ENCODE data around the gene MAPK10. TPM values are rescaled to one million over a fixed set of nuclear protein-coding genes. Genes with fewer than 3 reads are reported as not detected.

MAPK10 gene
- total RNA-seq, 2 experiments from 2014 or later = 0.28 to 0.36 TPM

DNA sequence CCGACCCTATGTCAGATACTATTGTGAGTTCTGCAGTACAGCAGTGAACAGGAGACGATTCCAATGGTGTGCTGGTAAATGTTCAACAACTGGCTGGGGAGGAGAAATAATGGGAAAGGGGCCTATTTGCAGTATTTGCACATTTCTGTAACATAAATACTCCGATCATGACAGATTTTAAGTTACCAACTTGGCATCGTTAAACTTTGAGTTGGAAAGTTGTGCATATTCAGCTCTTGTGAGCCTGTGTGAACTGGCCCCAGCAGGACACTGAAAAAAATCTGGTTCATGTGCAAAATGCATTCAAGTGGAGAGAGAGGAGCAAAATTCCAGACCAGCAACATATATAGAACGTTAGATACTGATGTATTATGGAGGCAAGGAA is 175.0 kb downstream of the MAPK10 start:
- H3K9me3 ChIP-seq (ENCODE audit: control insufficient read depth in 1 of 2, insufficient read depth in 1 of 2, low read length in 2 of 2) = no peaks in the 10 kb centered on the region
- TF ChIP-seq, protein P1, sequence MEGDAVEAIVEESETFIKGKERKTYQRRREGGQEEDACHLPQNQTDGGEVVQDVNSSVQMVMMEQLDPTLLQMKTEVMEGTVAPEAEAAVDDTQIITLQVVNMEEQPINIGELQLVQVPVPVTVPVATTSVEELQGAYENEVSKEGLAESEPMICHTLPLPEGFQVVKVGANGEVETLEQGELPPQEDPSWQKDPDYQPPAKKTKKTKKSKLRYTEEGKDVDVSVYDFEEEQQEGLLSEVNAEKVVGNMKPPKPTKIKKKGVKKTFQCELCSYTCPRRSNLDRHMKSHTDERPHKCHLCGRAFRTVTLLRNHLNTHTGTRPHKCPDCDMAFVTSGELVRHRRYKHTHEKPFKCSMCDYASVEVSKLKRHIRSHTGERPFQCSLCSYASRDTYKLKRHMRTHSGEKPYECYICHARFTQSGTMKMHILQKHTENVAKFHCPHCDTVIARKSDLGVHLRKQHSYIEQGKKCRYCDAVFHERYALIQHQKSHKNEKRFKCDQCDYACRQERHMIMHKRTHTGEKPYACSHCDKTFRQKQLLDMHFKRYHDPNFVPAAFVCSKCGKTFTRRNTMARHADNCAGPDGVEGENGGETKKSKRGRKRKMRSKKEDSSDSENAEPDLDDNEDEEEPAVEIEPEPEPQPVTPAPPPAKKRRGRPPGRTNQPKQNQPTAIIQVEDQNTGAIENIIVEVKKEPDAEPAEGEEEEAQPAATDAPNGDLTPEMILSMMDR (IDR thresholded peaks at IDR 0.05) = no peak
- Mint-ChIP-seq H3K4me1 (ENCODE audit: low read depth) (no peaks in the 10 kb centered on the region), H3K9me3 (peaks cover 5% of the 10 kb centered on the region), H3K27me3 (no peaks in the 10 kb centered on the region), H3K36me3 (ENCODE audit: low read depth) (no peaks in the 10 kb centered on the region), H3K27ac (no peak overlapping the region), H3K4me3 (no peak overlapping the region)
- ATAC-seq (ENCODE audit: poor library complexity) (no peak), DNase-seq (no peak)
- H3K4me3 ChIP-seq (ENCODE audit: low read length) = no peak overlapping the region
- POLR2A ChIA-PET = no interaction called here
- intact Hi-C loops (cut with DNase I, micrococcal nuclease) = no loop called here
- H3K27me3 ChIP-seq (ENCODE audit: control insufficient read depth in 1 of 2, insufficient read depth in 2 of 2, low read length in 2 of 2) = no peaks in the 10 kb centered on the region
- no peak overlapping the region for H3K27ac ChIP-seq (ENCODE audit: low read depth in 1 of 2, low read length in 2 of 2)
- H3K36me3 ChIP-seq (ENCODE audit: insufficient read depth, low read length) = no peaks in the 10 kb centered on the region
- no peaks in the 10 kb centered on the region for H3K4me1 ChIP-seq (ENCODE audit: insufficient read depth, low read length)
- CTCF ChIA-PET = no interaction called here

DNA sequence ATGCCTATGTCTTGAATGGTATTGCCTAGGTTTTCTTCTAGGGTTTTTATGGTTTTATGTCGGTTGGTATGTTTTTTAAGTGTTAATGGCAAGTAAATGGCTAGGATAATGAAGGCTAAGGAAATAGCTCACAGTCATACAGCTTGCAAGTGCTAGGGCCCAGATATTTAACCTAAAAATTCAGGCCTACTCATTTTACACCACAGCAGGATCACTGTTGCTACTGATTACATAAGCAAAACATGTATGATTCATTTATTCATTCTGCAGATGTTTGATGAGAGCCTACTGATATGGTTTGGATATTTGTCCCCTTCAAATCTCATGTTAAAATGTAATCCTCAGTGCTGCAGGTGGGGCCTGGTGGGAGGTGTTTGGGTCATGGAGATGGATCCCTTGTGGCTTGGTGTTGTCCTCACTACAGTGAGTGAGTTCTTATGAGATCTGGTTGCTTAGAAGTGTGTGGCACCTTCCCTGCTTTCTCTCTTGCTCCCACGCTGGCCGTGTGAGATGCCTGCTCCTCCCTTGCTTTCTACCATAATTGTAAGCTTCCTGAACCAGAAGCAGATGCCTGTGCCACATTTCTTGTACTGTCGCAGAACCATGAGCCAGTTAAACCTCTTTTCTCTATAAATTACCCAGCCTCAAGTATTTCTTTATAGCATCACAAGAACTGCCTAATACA is 175.5 kb downstream of the MAPK10 start:
- CTCF ChIA-PET = no interaction called here
- intact Hi-C loops (cut with DNase I, micrococcal nuclease) = no loop called here
- H3K9me3 ChIP-seq (ENCODE audit: control insufficient read depth in 1 of 2, insufficient read depth in 1 of 2, low read length in 2 of 2) = no peaks in the 10 kb centered on the region
- no peak overlapping the region for H3K4me3 ChIP-seq (ENCODE audit: low read length)
- no peaks in the 10 kb centered on the region for H3K36me3 ChIP-seq (ENCODE audit: insufficient read depth, low read length)
- ATAC-seq (ENCODE audit: poor library complexity) (no peak), DNase-seq (no peak)
- H3K9me3 Mint-ChIP-seq = peaks cover 5% of the 10 kb centered on the region
- H3K4me1 Mint-ChIP-seq (ENCODE audit: low read depth) = no peaks in the 10 kb centered on the region
- TF ChIP-seq, protein P1 (IDR thresholded peaks at IDR 0.05) = no peak
- POLR2A ChIA-PET = no interaction called here
- no peak overlapping the region for H3K27ac ChIP-seq (ENCODE audit: low read depth in 1 of 2, low read length in 2 of 2)
- no peak overlapping the region for H3K4me3 Mint-ChIP-seq
- H3K36me3 Mint-ChIP-seq (ENCODE audit: low read depth) = no peaks in the 10 kb centered on the region
- no peaks in the 10 kb centered on the region for H3K4me1 ChIP-seq (ENCODE audit: insufficient read depth, low read length)
- H3K27ac Mint-ChIP-seq = no peak overlapping the region
- no peaks in the 10 kb centered on the region for H3K27me3 Mint-ChIP-seq
- no peaks in the 10 kb centered on the region for H3K27me3 ChIP-seq (ENCODE audit: control insufficient read depth in 1 of 2, insufficient read depth in 2 of 2, low read length in 2 of 2)

DNA sequence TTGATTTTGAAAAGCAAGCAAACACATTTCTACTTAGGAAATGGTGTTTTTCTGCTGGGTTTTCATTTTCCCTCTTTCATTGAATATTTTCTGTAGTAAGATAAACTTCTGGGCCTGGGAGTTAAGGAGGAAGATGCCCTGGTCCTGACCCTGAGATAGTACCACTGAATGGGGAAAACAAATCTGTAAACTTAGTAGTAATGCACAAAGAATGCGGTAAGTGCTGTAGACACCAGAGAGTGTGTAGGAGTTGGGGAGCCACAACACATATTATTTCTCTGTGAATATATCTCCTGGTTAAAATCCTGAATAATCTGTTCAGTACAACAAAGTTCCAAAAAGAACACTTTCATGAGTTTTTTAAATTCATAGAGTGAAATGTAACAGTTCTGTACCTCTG is 178.3 kb downstream of the MAPK10 start:
- Mint-ChIP-seq H3K36me3 (ENCODE audit: low read depth) (no peaks in the 10 kb centered on the region), H3K9me3 (peaks cover 5% of the 10 kb centered on the region), H3K27me3 (no peaks in the 10 kb centered on the region), H3K4me3 (no peak overlapping the region), H3K27ac (no peak overlapping the region), H3K4me1 (ENCODE audit: low read depth) (no peaks in the 10 kb centered on the region)
- Histone ChIP-seq H3K27me3 (ENCODE audit: control insufficient read depth in 1 of 2, insufficient read depth in 2 of 2, low read length in 2 of 2) (no peaks in the 10 kb centered on the region), H3K4me1 (ENCODE audit: insufficient read depth, low read length) (no peaks in the 10 kb centered on the region), H3K4me3 (ENCODE audit: low read length) (no peak overlapping the region), H3K36me3 (ENCODE audit: insufficient read depth, low read length) (no peaks in the 10 kb centered on the region), H3K27ac (ENCODE audit: low read depth in 1 of 2, low read length in 2 of 2) (no peak overlapping the region), H3K9me3 (ENCODE audit: control insufficient read depth in 1 of 2, insufficient read depth in 1 of 2, low read length in 2 of 2) (no peaks in the 10 kb centered on the region)
- ChIA-PET CTCF (no interaction called here), POLR2A (no interaction called here)
- no peak for DNase-seq
- TF ChIP-seq, protein P1 (IDR thresholded peaks at IDR 0.05) = no peak
- intact Hi-C loops (cut with DNase I, micrococcal nuclease) = no loop called here
- ATAC-seq (ENCODE audit: poor library complexity) = no peak
